SK-N-MC (cell line): ENCODE data around the gene DPH1.

ENCODE experiments used
- EZH2 ChIP-seq: fragments of 200-600 bp; sonication (generic); IDR thresholded peaks from one replicate; pipeline ENCODE4 v1.6.1; 2017; ENCODE audit warnings: antibody characterized with exemption
- FOXP2 ChIP-seq: optimal IDR thresholded peaks from 2 replicates; pipeline ENCODE3; 2011; ENCODE audit warnings: mild to moderate bottlenecking, moderate library complexity; ENCODE audit not compliant: insufficient read depth; ENCODE audit errors: extremely low read length, control extremely low read depth
- POLR2AphosphoS5 ChIP-seq: IDR thresholded peaks from 2 replicates; pipeline ENCODE4 v1.6.1; 2012; ENCODE audit warnings: mild to moderate bottlenecking, low read depth, low read length, borderline replicate concordance

GRCh38 chr17:2024572-2025219 is 5.3 kb upstream of the DPH1 start:
- TF ChIP-seq POLR2AphosphoS5 (no peak), FOXP2 (no peak), EZH2 (no peak)
